Nephron (organoid): ENCODE data around the gene AP2M1.

ENCODE experiments used
- H3K27ac Mint-ChIP-seq, 3 experiments: 2 replicates each; pipeline ENCODE4 v1.8.0; 2020; ENCODE audit warnings: mixed read lengths in 3 of 3, mild to moderate bottlenecking in 2 of 3, moderate library complexity in 1 of 3
- H3K27me3 Mint-ChIP-seq: 2 replicates; pipeline ENCODE4 v1.8.0; 2021; ENCODE audit warnings: low read depth, mild to moderate bottlenecking, moderate library complexity, mixed read lengths
- H3K36me3 Mint-ChIP-seq: 2 replicates; pipeline ENCODE4 v1.8.0; 2020; ENCODE audit warnings: low read depth, mixed read lengths
- H3K4me1 Mint-ChIP-seq: 2 replicates; pipeline ENCODE4 v1.8.0; 2020; ENCODE audit warnings: mixed read lengths
- H3K4me3 Mint-ChIP-seq, 3 experiments: 2 replicates each; pipeline ENCODE4 v1.8.0; 2020; ENCODE audit warnings: mild to moderate bottlenecking in 3 of 3, mixed read lengths in 3 of 3, moderate library complexity in 2 of 3
- H3K9me3 Mint-ChIP-seq: 2 replicates; pipeline ENCODE4 v1.8.0; 2020; ENCODE audit warnings: mixed read lengths
- TF ChIP-seq, protein P1 (sequence below), 3 experiments: fragments of 200-600 bp; sonication (generic); IDR thresholded peaks; one replicate each; pipeline ENCODE4 v1.5.0; 2021; ENCODE audit warnings: antibody characterized with exemption in 3 of 3; ENCODE audit not compliant: unreplicated experiment in 3 of 3

The AP2M1 gene

DNA sequence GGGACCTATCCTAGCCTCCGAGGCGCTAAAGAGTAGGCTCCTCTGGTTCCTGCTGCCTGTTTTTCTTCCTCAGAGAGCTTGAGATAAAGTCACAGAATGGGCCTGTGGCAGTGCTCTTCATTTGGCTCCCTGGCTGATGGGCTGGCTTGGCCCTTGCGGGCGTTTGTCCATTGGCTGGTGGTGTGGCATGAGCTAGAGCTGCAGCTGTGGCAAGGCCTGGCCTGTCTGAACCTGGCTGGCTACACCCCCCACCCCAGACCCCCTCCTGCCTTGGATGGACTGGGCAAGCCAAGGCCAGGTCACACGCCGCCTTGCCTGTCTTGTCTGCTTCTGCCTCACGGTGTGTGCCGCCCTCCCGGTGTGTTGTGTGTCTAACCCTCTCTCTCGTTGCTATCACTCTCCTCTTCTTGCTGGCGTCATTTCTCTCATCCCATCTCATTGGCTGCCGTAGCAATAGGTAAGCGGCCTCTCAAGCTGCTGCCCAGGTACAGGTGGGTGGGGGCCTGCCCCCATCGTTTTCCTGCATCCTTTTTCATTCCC, 3.2 kb downstream of the AP2M1 start:
- H3K36me3 Mint-ChIP-seq: peaks cover 55% of the 10 kb centered on the region
- H3K27me3 Mint-ChIP-seq: no peaks in the 10 kb centered on the region
- H3K27ac Mint-ChIP-seq: peak overlapping the region in 1 of 3 experiments; percentile 76
- H3K9me3 Mint-ChIP-seq: no peaks in the 10 kb centered on the region
- TF ChIP-seq, protein P1, sequence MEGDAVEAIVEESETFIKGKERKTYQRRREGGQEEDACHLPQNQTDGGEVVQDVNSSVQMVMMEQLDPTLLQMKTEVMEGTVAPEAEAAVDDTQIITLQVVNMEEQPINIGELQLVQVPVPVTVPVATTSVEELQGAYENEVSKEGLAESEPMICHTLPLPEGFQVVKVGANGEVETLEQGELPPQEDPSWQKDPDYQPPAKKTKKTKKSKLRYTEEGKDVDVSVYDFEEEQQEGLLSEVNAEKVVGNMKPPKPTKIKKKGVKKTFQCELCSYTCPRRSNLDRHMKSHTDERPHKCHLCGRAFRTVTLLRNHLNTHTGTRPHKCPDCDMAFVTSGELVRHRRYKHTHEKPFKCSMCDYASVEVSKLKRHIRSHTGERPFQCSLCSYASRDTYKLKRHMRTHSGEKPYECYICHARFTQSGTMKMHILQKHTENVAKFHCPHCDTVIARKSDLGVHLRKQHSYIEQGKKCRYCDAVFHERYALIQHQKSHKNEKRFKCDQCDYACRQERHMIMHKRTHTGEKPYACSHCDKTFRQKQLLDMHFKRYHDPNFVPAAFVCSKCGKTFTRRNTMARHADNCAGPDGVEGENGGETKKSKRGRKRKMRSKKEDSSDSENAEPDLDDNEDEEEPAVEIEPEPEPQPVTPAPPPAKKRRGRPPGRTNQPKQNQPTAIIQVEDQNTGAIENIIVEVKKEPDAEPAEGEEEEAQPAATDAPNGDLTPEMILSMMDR (IDR thresholded peaks at IDR 0.05; ENCODE audit: unreplicated experiment in 3 of 3): no peak
- H3K4me3 Mint-ChIP-seq: peak overlapping the region; percentile 94 to 99 (median 97)
- peaks cover 40% of the 10 kb centered on the region for H3K4me1 Mint-ChIP-seq

DNA sequence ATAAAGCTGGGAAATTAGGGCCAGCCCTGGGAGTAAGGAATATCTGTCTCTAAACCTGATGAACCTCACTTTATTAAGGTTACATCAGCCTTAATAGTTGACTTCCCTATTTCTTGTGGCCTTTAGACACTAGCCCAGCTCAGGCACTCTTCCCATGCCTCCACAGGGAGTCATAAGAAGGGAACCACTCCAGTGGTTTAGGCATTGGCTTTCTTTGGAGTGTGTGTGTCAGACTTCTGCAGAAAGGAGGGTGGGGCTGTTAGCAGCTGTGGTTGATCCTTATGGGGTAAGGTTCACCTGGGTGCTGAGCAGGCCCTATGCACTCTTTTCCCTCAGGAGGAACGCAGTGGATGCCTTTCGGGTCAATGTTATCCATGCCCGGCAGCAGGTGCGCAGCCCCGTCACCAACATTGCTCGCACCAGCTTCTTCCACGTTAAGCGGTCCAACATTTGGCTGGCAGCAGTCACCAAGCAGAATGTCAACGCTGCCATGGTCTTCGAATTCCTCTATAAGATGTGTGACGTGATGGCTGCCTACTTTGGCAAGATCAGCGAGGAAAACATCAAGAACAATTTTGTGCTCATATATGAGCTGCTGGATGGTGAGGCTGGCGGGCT, 4.0 kb downstream of the AP2M1 start:
- Mint-ChIP-seq H3K9me3 (no peaks in the 10 kb centered on the region), H3K27ac (no peak overlapping the region)
- TF ChIP-seq, protein P1 (IDR thresholded peaks at IDR 0.05; ENCODE audit: unreplicated experiment in 3 of 3): no peak

DNA sequence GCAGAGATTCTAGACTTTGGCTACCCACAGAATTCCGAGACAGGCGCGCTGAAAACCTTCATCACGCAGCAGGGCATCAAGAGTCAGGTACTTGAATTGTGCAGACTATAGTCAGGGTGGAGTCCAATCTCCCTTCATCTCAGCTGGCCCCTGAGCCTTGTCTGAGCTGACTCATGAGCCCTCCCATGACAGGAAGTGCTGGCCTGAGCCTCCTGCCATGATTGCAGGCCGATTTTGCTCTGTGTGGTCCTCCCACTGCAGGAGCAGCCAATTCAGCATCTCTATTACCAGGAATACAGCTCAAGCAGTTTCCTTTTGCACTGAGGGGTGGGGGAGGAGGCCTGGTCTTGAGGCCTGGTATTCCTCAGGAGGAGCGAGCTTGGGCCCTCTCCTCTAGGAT, 5.5 kb downstream of the AP2M1 start:
- no peak overlapping the region for H3K27ac Mint-ChIP-seq
- H3K4me1 Mint-ChIP-seq: peaks cover 34% of the 10 kb centered on the region
- H3K36me3 Mint-ChIP-seq: peaks cover 69% of the 10 kb centered on the region
- H3K27me3 Mint-ChIP-seq: no peaks in the 10 kb centered on the region
- H3K4me3 Mint-ChIP-seq: no peak overlapping the region
- no peaks in the 10 kb centered on the region for H3K9me3 Mint-ChIP-seq
- TF ChIP-seq, protein P1 (IDR thresholded peaks at IDR 0.05; ENCODE audit: unreplicated experiment in 3 of 3): no peak

More for the DNA sequence above, 4.0 kb downstream of the AP2M1 start:
- peak overlapping the region; percentile 68 to 99 (median 94) for H3K4me3 Mint-ChIP-seq
- H3K4me1 Mint-ChIP-seq: peaks cover 40% of the 10 kb centered on the region
- peaks cover 58% of the 10 kb centered on the region for H3K36me3 Mint-ChIP-seq
- H3K27me3 Mint-ChIP-seq: no peaks in the 10 kb centered on the region

DNA sequence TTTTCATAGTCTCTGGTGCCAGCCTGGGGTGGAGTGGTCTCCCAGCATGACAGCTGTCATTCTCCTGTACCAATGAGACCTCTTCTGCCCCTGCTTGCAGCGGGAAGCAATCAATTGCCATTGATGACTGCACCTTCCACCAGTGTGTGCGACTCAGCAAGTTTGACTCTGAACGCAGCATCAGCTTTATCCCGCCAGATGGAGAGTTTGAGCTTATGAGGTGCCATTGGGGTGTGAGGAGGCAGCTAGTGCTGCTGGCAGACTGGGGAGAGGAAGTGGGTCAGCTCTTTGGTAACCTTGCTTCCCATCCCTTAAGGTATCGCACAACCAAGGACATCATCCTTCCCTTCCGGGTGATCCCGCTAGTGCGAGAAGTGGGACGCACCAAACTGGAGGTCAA, 6.9 kb downstream of the AP2M1 start:
- H3K27ac Mint-ChIP-seq: no peak overlapping the region
- H3K36me3 Mint-ChIP-seq: peaks cover 68% of the 10 kb centered on the region
- H3K4me1 Mint-ChIP-seq: peaks cover 30% of the 10 kb centered on the region
- no peaks in the 10 kb centered on the region for H3K9me3 Mint-ChIP-seq
- no peak overlapping the region for H3K4me3 Mint-ChIP-seq
- TF ChIP-seq, protein P1 (IDR thresholded peaks at IDR 0.05; ENCODE audit: unreplicated experiment in 3 of 3): no peak
- H3K27me3 Mint-ChIP-seq: no peaks in the 10 kb centered on the region

DNA sequence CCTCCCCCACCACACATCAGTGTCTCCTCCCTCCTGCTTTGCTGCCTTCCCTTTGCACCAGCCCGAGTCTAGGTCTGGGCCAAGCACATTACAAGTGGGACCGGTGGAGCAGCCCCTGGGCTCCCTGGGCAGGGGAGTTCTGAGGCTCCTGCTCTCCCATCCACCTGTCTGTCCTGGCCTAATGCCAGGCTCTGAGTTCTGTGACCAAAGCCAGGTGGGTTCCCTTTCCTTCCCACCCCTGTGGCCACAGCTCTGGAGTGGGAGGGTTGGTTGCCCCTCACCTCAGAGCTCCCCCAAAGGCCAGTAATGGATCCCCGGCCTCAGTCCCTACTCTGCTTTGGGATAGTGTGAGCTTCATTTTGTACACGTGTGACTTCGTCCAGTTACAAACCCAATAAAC, 9.0 kb downstream of the AP2M1 start:
- Mint-ChIP-seq H3K27ac (no peak overlapping the region), H3K36me3 (peaks cover 72% of the 10 kb centered on the region), H3K27me3 (no peaks in the 10 kb centered on the region), H3K4me1 (peaks cover 29% of the 10 kb centered on the region), H3K4me3 (no peak overlapping the region), H3K9me3 (no peaks in the 10 kb centered on the region)
- TF ChIP-seq, protein P1 (IDR thresholded peaks at IDR 0.05; ENCODE audit: unreplicated experiment in 3 of 3): no peak
